CD4-positive, CD25-positive, alpha-beta regulatory T cell (primary cell): ENCODE data around the gene DUS2. TPM values are rescaled to one million over a fixed set of nuclear protein-coding genes. Genes with fewer than 3 reads are reported as not detected.

ENCODE experiments used
- ATAC-seq, 2 donors: fragments of 150-1000 bp; cut with Tn5 transposase; one replicate each; pipeline ENCODE4 v1.10.0; 2021; ENCODE audit warnings: low read depth in 2 of 2, moderate number of reproducible peaks in 2 of 2, moderate library complexity in 1 of 2
- DNase-seq, 3 donors: peaks; one replicate each; pipeline versions ENCODE4 v3.0.0 to v3.0.0-alpha.2; 2012 to 2022; ENCODE audit warnings: mixed read lengths in 1 of 3
- H3K27ac ChIP-seq: one replicate; pipeline ENCODE4 v1.7.0; 2013; ENCODE audit warnings: mild to moderate bottlenecking, low read length; ENCODE audit not compliant: insufficient read depth, poor library complexity, severe bottlenecking
- H3K27me3 ChIP-seq: one replicate; pipeline ENCODE4 v1.7.0; 2013; ENCODE audit warnings: low read length; ENCODE audit not compliant: control insufficient read depth, insufficient read depth
- H3K36me3 ChIP-seq: one replicate; pipeline ENCODE4 v1.7.0; 2013; ENCODE audit warnings: mild to moderate bottlenecking, low read length, moderate library complexity; ENCODE audit not compliant: control insufficient read depth, insufficient read depth
- H3K4me1 ChIP-seq: 2 replicates; pipeline ENCODE4 v1.7.0; 2013; ENCODE audit warnings: mild to moderate bottlenecking, low read length; ENCODE audit not compliant: insufficient read depth, control insufficient read depth, poor library complexity, severe bottlenecking
- H3K4me3 ChIP-seq: one replicate; pipeline ENCODE4 v1.7.0; 2013; ENCODE audit warnings: low read depth, mild to moderate bottlenecking, low read length, moderate library complexity
- H3K9me3 ChIP-seq, 2 experiments: 1 replicate in 1 of 2; 2 replicates in 1 of 2; pipeline ENCODE4 v1.7.0; 2013; ENCODE audit warnings: low read length in 2 of 2, mild to moderate bottlenecking in 1 of 2, moderate library complexity in 1 of 2; ENCODE audit not compliant: control insufficient read depth in 2 of 2
- H3K27ac Mint-ChIP-seq, 3 donors: one replicate each; pipeline ENCODE4 v1.8.0; 2020 to 2022; ENCODE audit warnings: mild to moderate bottlenecking in 3 of 3, mixed read lengths in 3 of 3, moderate library complexity in 2 of 3
- H3K27me3 Mint-ChIP-seq: one replicate; pipeline ENCODE4 v1.8.0; 2022; ENCODE audit warnings: mild to moderate bottlenecking, mixed read lengths
- H3K36me3 Mint-ChIP-seq: one replicate; pipeline ENCODE4 v1.8.0; 2020; ENCODE audit warnings: mixed read lengths
- H3K4me1 Mint-ChIP-seq, 4 donors: one replicate each; pipeline ENCODE4 v1.8.0; 2020 to 2022; ENCODE audit warnings: mixed read lengths in 4 of 4, mild to moderate bottlenecking in 1 of 4
- H3K4me3 Mint-ChIP-seq, 4 donors: one replicate each; pipeline ENCODE4 v1.8.0; 2020 to 2022; ENCODE audit warnings: mild to moderate bottlenecking in 4 of 4, mixed read lengths in 4 of 4, moderate library complexity in 3 of 4
- H3K9me3 Mint-ChIP-seq, 7 donors: one replicate each; pipeline ENCODE4 v1.8.0; 2020 to 2022; ENCODE audit warnings: mixed read lengths in 7 of 7, mild to moderate bottlenecking in 3 of 7, moderate library complexity in 2 of 7
- polyA plus RNA-seq, 4 donors: library from polyadenylated mRNA; unstranded; fragments of 300-500 nt; fragmentation: Illumina TruSeq; gene quantifications; one replicate each; pipeline ENCODE4 v1.2.3, GENCODE V29; 2021
- total RNA-seq: library from RNA; stranded (reverse); gene quantifications from one replicate; pipeline ENCODE4 v1.2.3, GENCODE V29; 2022

The DUS2 gene
- total and polyA plus RNA-seq, 5 donors from 2014 or later: 7.7 to 15.2 (median 11.3) TPM

DNA sequence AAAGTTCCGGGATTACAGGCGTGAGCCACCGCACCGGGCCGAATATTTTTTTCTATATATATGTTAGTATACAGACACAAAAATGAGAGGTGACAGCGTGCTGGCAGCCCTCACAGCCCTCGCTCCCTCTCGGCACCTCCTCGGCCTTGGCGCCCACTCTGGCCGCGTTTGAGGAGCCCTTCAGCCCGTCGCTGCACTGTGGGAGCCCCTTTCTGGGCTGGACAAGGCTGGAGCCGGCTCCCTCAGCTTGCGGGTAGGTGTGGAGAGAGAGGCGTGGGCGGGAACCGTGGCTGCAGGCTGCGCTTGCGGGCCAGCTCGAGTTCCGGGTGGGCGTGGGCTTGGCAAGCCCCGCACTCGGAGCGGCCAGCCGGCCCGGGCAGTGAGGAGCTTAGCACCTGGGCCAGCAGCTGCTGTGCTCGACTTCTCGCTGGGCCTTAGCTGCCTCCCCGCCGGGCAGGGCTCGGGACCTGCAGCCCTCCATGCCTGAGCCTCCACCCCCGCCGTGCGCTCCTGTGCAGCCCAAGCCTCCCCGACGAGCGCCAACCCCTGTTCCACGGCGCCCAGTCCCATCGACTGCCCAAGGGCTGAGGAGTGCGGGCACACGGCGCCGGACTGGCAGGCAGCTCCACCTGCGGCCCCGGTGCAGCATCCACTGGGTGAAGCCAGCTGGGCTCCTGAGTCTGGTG, 40.9 kb upstream of the DUS2 start:
- peaks cover 19% of the 10 kb centered on the region for H3K4me1 ChIP-seq
- no peaks in the 10 kb centered on the region for H3K36me3 Mint-ChIP-seq
- H3K27me3 ChIP-seq: no peaks in the 10 kb centered on the region
- no peaks in the 10 kb centered on the region for H3K9me3 ChIP-seq
- peaks cover 0 to 27% (median 14%) of the 10 kb centered on the region in 4 donors for H3K4me1 Mint-ChIP-seq
- H3K27me3 Mint-ChIP-seq: no peaks in the 10 kb centered on the region
- ATAC-seq (no peak), DNase-seq (no peak)
- no peaks in the 10 kb centered on the region for H3K9me3 Mint-ChIP-seq
- H3K36me3 ChIP-seq: no peaks in the 10 kb centered on the region
- no peak overlapping the region for H3K4me3 ChIP-seq
- no peak overlapping the region for H3K4me3 Mint-ChIP-seq
- H3K27ac ChIP-seq: no peak overlapping the region
- H3K27ac Mint-ChIP-seq: no peak overlapping the region

DNA sequence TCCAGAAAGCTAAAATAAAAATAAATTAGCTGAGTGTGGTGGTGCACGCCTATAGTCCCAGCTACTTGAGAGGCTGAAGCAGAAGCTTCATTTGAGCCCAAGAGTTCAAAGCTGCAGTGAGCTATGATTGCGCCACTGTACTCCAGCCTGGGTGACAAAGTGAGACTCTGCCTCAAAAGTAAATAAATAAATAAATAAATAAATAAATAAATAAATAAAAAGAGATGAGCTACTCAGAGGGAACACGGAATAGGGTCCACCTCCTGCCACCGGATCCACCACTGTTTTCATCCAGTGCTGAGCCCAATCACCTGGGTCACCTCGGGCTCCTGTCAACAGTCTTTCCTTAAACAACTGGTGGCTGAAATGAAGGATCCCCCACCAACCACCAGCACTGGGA, 36.1 kb upstream of the DUS2 start:
- Mint-ChIP-seq H3K4me3 (no peak overlapping the region), H3K27ac (peak overlapping the region in 1 of 3 donors; percentile 52), H3K4me1 (peaks cover 0 to 38% (median 21%) of the 10 kb centered on the region in 4 donors), H3K27me3 (no peaks in the 10 kb centered on the region), H3K9me3 (no peaks in the 10 kb centered on the region), H3K36me3 (peaks cover 3% of the 10 kb centered on the region)
- Histone ChIP-seq H3K4me3 (no peak overlapping the region), H3K27me3 (no peaks in the 10 kb centered on the region), H3K4me1 (peaks cover 19% of the 10 kb centered on the region), H3K27ac (no peak overlapping the region), H3K9me3 (no peaks in the 10 kb centered on the region), H3K36me3 (no peaks in the 10 kb centered on the region)
- DNase-seq: no peak
- no peak for ATAC-seq

DNA sequence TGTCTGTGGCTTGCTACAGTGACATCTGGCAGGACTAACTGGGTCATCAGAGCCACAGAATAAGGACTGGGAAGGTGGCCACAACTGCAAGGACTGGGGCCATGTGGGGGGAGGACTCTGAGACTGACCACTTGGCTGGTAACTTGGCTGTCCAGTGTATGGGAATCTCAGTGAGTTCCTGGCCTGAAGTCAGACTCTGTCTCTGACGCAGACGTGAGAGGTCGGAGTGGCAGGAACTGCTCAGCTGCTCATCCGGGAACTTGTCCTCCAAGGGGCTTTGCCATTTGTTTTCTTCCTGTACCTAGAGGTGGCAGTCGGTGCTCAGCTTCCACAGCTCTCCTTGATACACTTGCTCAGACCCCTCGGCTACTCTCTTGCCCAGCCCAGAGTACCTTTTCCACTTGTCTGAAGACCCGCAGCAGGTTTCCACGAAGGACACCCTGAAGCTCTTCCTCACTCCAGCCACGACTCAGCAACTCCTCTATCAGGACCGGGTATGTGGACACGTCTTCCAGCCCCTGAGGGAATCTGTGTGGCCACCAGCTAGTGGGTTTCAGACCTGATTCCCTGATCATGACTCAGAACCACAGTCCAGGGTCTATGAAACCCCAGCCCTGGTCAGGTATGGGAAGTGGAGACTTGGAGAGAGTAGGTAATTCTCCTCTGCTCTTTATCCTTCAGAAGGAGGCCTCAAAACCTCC, 35.5 kb upstream of the DUS2 start:
- H3K36me3 ChIP-seq: no peaks in the 10 kb centered on the region
- H3K36me3 Mint-ChIP-seq: peaks cover 3% of the 10 kb centered on the region
- H3K4me3 Mint-ChIP-seq: no peak overlapping the region
- ATAC-seq (no peak), DNase-seq (no peak)
- H3K9me3 Mint-ChIP-seq: no peaks in the 10 kb centered on the region
- H3K27ac ChIP-seq: no peak overlapping the region
- no peaks in the 10 kb centered on the region for H3K27me3 ChIP-seq
- peaks cover 22% of the 10 kb centered on the region for H3K4me1 ChIP-seq
- H3K27ac Mint-ChIP-seq: peak overlapping the region; percentile 88 to 91 (median 89)
- no peak overlapping the region for H3K4me3 ChIP-seq
- no peaks in the 10 kb centered on the region for H3K9me3 ChIP-seq
- H3K27me3 Mint-ChIP-seq: no peaks in the 10 kb centered on the region
- peaks cover 0 to 38% (median 21%) of the 10 kb centered on the region in 4 donors for H3K4me1 Mint-ChIP-seq

DNA sequence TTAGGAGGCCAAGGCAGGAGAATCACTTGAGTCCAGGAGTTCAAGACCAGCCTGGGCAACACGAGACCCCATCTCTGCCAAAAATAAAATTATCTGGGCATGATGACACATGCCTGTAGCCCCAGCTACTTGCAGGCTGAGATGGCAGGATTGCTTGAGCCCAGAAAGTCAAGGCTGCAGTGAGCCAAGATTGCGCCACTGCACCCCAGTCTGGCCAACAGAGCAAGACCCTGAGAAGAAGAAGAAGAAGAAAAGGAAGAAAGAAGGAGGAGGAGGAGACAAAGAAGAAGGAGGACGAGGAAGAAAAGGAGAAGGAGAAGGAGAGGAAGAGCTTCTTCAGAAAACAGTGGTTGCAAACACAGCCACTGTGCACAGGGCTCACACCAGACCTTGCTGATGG, 34.4 kb upstream of the DUS2 start:
- H3K27ac Mint-ChIP-seq: peak overlapping the region in 2 of 3 donors; percentile 69 to 89
- no peak overlapping the region for H3K4me3 Mint-ChIP-seq

DNA sequence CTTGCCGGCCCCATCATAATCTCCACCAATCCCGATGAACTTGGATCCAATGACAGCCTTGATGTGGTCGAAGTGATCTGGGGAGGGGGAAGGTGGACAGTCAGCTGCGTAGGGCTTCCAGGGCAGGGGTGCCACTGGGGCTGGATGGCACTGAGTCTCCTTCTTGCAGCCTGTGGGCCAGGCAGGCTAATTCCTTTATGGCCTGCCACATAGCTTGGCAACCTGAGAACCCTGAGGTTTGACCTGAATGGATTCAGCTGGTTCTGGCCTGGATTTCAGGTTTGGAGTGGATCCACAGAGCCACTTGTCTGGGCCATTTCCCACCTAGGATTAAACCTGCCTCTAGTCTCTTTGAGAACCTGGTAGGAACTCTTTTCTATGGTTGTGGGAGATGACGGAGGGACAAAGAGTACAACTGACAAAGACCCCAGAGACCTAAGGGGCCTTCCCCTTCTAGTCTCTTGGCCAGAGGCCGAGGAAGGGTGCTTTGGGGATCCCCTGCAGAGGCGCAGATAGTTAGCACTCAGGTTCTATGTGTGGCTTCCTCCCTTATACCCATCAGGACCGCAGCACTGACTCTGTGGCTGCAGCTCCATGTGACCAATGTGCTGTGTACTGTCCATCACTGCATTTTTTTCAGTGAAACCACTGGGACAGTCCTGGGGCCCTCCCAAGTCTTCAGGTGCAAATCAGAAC, 33.6 kb upstream of the DUS2 start:
- Mint-ChIP-seq H3K9me3 (no peaks in the 10 kb centered on the region), H3K4me3 (no peak overlapping the region), H3K36me3 (peaks cover 3% of the 10 kb centered on the region), H3K27ac (peak overlapping the region in 2 of 3 donors; percentile 60 to 89), H3K27me3 (no peaks in the 10 kb centered on the region), H3K4me1 (peaks cover 0 to 34% (median 17%) of the 10 kb centered on the region in 4 donors)
- DNase-seq (no peak), ATAC-seq (no peak)
- Histone ChIP-seq H3K27me3 (no peaks in the 10 kb centered on the region), H3K9me3 (no peaks in the 10 kb centered on the region), H3K27ac (no peak overlapping the region), H3K4me3 (no peak overlapping the region), H3K4me1 (peaks cover 25% of the 10 kb centered on the region), H3K36me3 (no peaks in the 10 kb centered on the region)

More for the DNA sequence above, 34.4 kb upstream of the DUS2 start:
- Mint-ChIP-seq H3K27me3 (no peaks in the 10 kb centered on the region), H3K4me1 (peaks cover 0 to 37% (median 19%) of the 10 kb centered on the region in 4 donors), H3K9me3 (no peaks in the 10 kb centered on the region), H3K36me3 (peaks cover 3% of the 10 kb centered on the region)
- no peak for DNase-seq
- Histone ChIP-seq H3K27me3 (no peaks in the 10 kb centered on the region), H3K4me3 (no peak overlapping the region), H3K4me1 (peaks cover 27% of the 10 kb centered on the region), H3K36me3 (no peaks in the 10 kb centered on the region), H3K27ac (no peak overlapping the region), H3K9me3 (no peaks in the 10 kb centered on the region)
- no peak for ATAC-seq

DNA sequence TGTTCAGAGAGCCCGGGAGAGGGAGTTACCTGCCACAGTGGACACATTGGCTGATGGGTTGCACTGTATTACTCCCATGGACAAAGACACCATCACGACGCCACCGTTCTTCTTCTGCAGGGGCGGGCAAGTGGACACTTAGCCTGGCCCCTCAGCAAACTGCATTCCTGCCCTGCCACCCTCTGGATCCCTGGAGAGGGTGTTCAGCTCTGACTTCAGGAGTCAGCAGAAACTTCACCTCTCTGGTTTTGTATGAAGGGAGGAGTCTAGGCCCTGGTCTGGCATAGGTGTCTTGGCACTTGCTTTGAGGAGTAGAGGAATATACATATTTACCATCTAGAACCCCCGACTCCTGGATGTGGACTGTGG, 33.1 kb upstream of the DUS2 start:
- ATAC-seq (no peak), DNase-seq (no peak)
- H3K9me3 ChIP-seq: no peaks in the 10 kb centered on the region
- no peak overlapping the region for H3K4me3 ChIP-seq
- Mint-ChIP-seq H3K27me3 (no peaks in the 10 kb centered on the region), H3K27ac (peak overlapping the region in 2 of 3 donors; percentile 18 to 60), H3K36me3 (peaks cover 3% of the 10 kb centered on the region), H3K9me3 (no peaks in the 10 kb centered on the region), H3K4me1 (peaks cover 0 to 33% (median 17%) of the 10 kb centered on the region in 4 donors), H3K4me3 (peak overlapping the region in 1 of 4 donors; percentile 75)
- no peaks in the 10 kb centered on the region for H3K27me3 ChIP-seq
- peaks cover 22% of the 10 kb centered on the region for H3K4me1 ChIP-seq
- H3K36me3 ChIP-seq: no peaks in the 10 kb centered on the region
- H3K27ac ChIP-seq: no peak overlapping the region

DNA sequence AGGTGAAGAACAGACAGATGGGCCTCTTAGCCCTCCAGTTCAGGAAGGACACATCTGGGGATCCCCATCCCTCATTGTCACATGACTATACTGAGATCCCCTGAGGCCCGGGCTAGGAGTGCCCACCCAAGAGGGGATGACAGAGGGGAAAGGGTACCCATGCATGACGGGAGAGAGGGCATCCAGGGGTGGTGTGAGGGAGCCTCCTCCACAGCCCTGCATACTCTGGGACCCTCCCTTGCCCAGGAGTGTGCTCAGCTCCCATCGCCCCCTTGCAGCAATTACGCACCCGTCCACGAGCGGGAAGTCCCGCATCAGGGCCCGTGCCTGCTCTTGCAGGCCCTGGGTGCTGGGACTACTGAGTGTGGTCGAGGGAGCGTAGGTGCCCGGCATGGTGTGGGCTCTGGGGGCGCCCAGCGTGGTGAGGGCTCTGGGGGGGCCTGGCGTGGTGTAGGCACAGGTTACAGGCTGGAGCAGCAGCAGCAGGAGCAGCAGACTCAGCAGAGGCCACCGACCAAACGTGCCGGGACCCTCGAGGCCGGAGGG, 30.4 kb upstream of the DUS2 start:
- Histone ChIP-seq H3K4me1 (peaks cover 34% of the 10 kb centered on the region), H3K9me3 (no peaks in the 10 kb centered on the region), H3K4me3 (no peak overlapping the region), H3K27me3 (no peaks in the 10 kb centered on the region), H3K27ac (peak overlapping the region; percentile 85), H3K36me3 (no peaks in the 10 kb centered on the region)
- peaks cover 0 to 54% (median 29%) of the 10 kb centered on the region in 4 donors for H3K4me1 Mint-ChIP-seq
- H3K27ac Mint-ChIP-seq: peak overlapping the region; percentile 65 to 100 (median 97)
- peak in 1 of 3 donors; percentile 32 for DNase-seq
- ATAC-seq: no peak
- H3K9me3 Mint-ChIP-seq: no peaks in the 10 kb centered on the region
- no peaks in the 10 kb centered on the region for H3K27me3 Mint-ChIP-seq
- H3K4me3 Mint-ChIP-seq: peak overlapping the region in 3 of 4 donors; percentile 51 to 88 (median 71)
- H3K36me3 Mint-ChIP-seq: peaks cover 12% of the 10 kb centered on the region
